ENCODE measurements around the gene ABCA10.

GRCh38 chr17:69130627-69131296 is 97.9 kb downstream of the ABCA10 start:
- TF ChIP-seq CTCF (IDR thresholded peaks at IDR 0.05) (no peak), ZFX (IDR thresholded peaks at IDR 0.05; ENCODE audit: borderline replicate concordance) (no peak)

Data from 22Rv1 (cell line).